NOMO-1 treated with DMSO at 0.1 percent for 48 hours (cell line): ENCODE results near the gene NGFR.
A peak's percentile ranks its signal among the peaks of the same experiment; 100 is the strongest.
"Not testable (repeated sequence)": the region's sequence is repeated elsewhere in the genome, so short reads cannot be mapped to it uniquely, and the experiment has no call there.

Experiments used
- DNase-seq: peaks from one replicate; lab custom pipeline; 2025; ENCODE audit not compliant: unreplicated experiment; lab: John Stamatoyannopoulos, UW

Gene NGFR

GRCh38 chr17:49545806-49546545 is 50.9 kb downstream of the NGFR start:
- DNase-seq = no peak

DNA sequence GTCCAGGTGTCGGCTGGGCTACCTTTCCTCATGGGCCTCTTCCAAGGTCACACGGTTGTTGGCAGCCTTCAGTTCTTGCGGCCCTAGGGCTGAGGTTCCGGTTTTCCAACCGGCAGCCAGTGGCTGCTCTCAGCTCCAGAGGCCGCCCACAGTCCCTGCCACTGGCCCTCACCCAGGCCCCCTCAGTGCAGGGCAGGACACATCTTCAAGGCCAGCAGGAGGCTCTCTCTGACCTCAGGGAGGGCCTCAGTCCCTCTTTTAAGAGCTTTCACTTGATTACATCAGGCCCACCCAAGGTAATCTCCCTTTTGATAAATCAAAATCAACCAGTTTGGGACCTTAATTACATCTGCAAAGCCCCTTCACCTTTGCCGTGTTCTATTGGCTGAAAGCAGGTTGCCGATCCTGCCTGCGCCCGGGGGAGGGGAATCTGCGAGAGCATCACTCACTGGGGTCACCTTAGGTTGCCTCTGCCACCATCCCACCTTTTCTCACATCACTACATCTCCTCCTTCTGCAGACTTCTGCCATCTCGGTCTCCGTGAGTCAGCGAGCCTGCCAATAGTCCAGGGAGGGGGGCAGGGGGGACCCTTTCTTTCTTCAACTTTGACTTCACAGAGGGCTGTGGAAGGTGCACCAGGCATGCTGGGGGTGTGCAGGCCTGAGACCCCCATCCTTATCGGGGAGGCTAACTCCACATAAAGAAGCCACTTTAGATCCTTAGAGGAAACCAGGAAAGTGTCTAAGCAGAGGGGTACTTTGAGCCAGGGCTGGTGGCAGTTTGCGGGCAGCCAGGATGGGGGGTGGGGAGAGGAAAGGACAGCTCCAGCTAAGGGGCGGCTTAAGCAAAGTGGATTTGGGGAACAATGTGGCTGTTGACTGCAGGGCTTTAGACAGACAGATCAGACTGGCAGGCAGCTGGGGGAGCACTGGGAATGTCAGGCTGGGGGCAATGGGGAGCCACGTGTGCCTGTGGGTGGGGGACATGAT is 51.7 kb downstream of the NGFR start:
- no peak for DNase-seq

DNA sequence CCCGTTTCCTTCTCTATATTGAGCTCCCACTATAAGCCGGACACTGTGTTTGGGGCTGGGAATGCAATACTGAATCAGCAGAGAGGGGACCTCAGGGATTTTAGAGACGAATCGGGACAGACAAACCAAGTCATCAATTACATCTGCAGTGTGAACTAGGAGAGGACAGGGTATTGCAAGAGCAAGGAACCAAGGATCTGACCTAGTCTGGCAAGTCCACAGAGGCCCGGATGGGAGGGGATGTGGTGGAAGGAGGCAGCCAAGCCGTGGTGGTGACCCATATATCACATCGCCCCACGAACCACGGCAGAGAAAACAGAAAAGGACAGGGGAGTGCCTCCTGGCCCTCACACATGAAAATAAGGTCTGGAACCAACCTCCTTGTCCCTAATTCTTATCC is 52.5 kb downstream of the NGFR start:
- DNase-seq = no peak

- DNase-seq = no peak
These were observed 53.0 kb downstream of the NGFR start for GRCh38 chr17:49548051-49548505.

GRCh38 chr17:49548506-49549310 is 53.6 kb downstream of the NGFR start:
- DNase-seq = peak; percentile 17

DNA sequence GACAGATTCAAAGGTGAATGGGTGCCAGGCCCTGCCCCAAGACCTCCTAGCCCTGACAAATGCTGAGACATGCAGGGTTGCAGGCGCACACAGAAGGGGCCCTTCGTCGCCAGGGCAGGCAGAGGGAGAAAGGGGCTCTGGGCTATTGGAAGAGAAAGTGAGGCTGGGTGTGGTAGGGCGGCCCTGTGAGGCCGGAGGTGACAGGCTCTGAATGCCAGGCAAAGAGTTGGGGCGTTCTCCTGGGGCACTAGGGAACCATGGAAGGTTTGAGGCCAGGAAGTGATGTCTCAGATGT is 54.2 kb downstream of the NGFR start:
- DNase-seq = no peak

DNA sequence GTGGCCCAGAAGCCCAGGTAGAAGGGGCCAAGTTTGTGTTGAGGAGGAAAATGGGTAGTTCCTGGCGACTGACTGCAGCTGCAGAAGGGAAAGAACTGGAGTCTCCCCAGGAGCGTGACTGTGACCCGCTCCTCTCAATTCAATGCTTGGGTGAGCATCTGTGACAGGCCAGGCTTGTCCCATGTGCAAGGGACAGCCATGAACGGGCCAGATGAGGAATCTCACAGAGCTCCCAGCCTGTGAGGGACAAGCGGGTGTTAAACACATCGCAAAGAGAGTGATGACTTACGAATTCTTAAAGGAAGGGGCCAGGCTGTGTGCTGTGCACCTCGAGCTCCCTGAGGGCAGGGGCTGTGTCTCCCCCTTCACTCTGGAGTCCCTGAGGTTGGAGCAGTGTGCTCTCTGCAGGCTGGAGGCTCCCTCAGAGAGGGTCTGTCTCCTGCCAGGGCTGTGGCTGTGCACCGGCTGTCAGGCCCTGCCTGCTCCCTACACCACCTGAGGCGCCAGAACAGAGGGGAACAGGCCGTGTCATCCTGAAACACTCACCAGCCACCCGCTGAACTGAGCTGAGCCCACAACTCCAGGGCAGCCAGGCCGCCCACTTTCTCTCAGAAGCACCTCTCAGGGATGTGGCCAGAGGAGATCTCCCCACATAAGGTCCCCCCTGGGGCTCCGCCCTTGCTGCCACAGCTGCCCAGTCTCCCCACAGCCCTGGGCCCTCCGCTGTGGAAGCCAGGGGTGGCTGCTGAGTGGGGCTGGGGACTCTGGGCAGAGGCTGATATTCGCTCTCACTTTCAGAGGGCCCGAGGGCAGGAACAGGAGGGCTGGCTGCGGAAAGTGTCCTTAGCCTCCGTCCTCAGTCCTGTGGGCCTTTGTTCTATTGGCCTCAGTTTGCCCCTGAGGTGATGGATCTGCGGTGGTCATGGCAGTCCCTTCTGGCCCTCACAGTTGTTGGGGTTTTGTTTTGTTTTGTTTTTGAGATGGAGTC is 54.9 kb downstream of the NGFR start:
- DNase-seq = no peak

GRCh38 chr17:49550764-49551163 is 55.7 kb downstream of the NGFR start:
- not testable (repeated sequence) for DNase-seq

- no peak for DNase-seq
These were observed 56.4 kb downstream of the NGFR start for GRCh38 chr17:49551221-49552069.

GRCh38 chr17:49552070-49552751 is 57.1 kb downstream of the NGFR start:
- no peak for DNase-seq

DNA sequence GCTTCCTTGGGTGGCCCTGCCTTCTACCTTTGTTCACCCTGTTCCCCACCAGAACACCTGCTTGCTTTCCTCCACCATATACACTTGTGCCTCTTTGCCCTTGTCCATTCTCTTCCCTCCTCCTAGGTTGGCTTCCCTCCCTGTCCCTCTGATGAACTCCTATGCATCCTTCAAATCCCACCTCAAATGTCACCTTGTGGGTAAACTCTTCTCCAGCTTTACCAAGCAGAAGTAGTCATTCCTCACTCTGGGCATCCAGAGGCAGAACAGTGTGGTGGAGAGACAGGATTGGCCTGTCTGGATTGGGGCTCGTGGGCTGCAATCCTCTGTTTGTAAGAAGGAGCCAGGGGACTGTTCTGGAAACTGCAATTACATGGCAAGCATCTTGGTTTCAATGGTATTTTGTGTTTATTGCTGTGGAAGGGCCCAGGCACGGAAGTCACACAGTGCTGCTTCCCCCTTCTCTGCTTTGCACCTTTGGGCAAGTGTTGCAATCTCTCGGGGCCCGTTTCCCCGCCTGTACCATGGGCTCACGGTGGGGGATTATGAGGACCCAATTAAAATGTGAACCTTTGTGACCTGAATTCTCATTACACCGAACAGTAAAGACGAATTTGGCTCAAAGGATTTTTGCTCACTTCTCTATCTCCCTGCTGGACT is 58.7 kb downstream of the NGFR start:
- DNase-seq = peak; percentile 53

DNA sequence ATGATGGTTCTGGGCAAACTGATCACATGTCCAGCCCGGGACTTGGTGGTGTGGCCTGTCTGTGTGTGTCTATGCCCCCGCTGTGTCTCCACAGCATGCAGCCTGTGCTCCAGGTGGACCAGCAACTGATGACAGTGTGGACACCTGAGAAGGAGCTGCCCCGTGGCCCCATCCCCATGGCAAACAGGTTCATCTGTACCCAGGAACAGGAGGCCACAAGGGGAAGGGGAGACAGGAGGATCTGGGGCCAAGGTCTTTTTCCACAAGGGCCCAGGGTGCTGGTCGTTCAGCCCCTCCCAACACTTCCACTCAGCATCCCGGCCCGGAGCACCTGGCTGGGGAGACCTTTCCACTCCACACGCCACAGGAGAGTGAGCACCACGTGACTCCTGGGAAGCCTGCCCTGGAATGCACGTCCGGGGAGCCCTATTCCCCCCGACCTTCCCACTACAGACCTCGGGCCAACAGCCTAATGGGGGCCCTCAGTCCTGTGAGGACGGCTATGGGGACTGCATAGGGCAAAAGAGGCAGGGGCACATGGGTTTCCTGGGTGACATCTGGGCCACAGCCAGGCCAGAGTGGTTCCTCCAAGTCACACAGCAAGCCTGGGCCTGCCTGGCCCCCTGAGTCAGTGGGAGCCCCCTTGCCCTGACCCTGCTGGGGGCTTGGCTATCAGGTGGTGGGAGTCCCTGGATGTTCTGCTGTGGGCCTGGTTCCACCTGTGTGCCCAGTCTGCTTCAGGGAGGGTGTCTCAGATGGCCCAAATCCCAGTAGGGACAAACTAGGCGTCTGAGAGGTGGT is 59.8 kb downstream of the NGFR start:
- no peak for DNase-seq

DNA sequence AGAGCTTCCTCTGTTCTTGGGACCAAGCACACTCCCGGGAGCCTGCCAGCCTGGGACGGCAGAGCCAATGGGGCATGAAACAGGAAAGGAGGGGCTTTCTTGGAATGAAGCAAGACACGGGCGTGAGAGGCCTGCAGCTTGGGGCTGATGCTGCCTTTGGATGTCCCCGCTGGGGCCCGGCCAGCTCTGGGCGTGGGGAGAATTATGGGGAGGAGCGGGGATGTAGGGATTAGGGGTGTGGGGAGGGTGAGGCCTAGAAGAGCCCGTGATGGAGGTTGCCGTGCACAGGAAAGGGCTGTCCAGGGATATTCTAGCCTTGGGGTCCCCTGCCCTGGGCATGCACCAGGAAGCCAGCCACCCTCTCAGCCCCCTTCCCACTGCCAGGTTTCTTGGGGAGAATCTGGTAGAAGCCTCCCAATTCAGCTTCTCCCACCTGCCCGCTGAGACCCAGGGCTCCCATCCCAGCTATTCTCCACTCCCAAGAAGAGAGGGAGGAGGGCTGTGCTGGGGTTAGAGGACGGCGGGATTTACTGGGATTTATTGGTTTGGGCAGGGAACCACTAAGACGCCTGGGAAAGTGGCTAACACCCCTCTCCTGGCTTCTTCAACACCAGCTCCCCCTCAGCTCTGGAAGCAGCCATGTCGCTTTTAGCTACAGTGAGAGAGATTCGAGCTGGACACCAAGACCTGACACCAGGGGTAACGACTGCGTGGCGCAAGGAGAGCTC is 60.6 kb downstream of the NGFR start:
- DNase-seq = no peak

- DNase-seq = peak; percentile 54
These were observed 61.3 kb downstream of the NGFR start for GRCh38 chr17:49556223-49556943.

GRCh38 chr17:49557312-49558024 is 62.4 kb downstream of the NGFR start:
- peak; percentile 44 for DNase-seq
